CD1c-positive myeloid dendritic cell (primary cell): ENCODE measurements around the gene SYNGR2.
A peak's percentile ranks its signal among the peaks of the same experiment; 100 is the strongest.
"Not testable (repeated sequence)": the region's sequence is repeated elsewhere in the genome, so short reads cannot be mapped to it uniquely, and the experiment has no call there.

Source experiments
- DNase-seq: peaks from one replicate; pipeline ENCODE4 v3.0.0-alpha.2; 2016; ENCODE audit errors: extremely low spot score

Gene SYNGR2

DNA sequence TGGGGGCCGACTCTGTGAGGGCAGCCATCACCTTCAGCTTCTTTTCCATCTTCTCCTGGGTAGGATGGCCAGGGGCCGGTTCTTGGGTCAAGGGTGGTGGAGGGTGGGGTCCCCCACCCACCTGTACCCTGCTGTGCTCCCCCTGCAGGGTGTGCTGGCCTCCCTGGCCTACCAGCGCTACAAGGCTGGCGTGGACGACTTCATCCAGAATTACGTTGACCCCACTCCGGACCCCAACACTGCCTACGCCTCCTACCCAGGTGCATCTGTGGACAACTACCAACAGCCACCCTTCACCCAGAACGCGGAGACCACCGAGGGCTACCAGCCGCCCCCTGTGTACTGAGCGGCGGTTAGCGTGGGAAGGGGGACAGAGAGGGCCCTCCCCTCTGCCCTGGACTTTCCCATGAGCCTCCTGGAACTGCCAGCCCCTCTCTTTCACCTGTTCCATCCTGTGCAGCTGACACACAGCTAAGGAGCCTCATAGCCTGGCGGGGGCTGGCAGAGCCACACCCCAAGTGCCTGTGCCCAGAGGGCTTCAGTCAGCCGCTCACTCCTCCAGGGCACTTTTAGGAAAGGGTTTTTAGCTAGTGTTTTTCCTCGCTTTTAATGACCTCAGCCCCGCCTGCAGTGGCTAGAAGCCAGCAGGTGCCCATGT is 3.3 kb downstream of the SYNGR2 start:
- DNase-seq, result not testable (repeated sequence)

DNA sequence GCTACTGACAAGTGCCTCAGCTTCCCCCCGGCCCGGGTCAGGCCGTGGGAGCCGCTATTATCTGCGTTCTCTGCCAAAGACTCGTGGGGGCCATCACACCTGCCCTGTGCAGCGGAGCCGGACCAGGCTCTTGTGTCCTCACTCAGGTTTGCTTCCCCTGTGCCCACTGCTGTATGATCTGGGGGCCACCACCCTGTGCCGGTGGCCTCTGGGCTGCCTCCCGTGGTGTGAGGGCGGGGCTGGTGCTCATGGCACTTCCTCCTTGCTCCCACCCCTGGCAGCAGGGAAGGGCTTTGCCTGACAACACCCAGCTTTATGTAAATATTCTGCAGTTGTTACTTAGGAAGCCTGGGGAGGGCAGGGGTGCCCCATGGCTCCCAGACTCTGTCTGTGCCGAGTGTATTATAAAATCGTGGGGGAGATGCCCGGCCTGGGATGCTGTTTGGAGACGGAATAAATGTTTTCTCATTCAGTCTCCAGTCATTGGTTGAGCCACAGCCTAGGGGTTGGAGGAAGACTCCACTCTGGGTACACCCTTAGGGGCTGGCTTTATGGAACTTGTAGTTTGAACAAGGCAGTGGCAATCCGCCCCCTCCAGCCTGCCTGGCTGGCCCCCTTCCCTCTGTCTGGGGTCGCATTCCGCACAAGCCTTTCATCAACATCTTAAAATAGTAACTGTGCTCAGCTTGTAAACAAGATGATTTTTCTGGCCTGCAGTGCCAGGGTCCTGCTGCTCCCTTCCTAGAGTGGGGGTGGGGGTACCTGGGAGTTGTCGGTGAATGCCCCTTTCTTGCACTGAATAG is 4.1 kb downstream of the SYNGR2 start:
- peak; percentile 76 for DNase-seq

DNA sequence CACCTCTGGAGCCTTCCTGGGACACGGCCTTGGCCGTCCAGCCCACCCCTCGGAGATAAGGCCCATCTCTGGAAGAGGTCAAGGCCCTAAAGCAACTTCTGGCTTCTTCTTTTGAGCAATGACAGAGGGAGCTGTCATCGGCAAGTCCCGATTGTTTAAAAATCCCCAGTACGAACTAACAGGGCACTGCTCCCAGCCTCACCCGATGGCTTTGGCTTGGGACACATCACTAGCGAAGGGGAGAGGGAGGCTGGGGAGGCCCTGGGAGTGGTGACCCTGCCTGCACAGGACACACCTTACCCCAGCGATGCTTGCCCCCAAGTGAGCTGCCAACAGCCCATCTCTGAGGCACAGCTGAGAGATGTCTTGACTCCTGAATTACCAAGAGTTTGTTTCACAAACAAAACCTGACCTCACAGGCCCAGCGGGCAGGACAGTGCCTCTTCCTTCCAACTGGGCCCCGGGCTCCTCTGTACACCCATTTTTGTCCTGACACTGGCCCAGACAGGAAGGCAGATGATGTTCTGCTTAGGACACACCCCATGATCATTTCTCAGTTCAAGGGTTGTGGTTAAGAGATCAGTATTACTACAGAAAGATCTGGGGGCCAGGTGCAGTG is 4.8 kb downstream of the SYNGR2 start:
- DNase-seq, result peak; percentile 51

DNA sequence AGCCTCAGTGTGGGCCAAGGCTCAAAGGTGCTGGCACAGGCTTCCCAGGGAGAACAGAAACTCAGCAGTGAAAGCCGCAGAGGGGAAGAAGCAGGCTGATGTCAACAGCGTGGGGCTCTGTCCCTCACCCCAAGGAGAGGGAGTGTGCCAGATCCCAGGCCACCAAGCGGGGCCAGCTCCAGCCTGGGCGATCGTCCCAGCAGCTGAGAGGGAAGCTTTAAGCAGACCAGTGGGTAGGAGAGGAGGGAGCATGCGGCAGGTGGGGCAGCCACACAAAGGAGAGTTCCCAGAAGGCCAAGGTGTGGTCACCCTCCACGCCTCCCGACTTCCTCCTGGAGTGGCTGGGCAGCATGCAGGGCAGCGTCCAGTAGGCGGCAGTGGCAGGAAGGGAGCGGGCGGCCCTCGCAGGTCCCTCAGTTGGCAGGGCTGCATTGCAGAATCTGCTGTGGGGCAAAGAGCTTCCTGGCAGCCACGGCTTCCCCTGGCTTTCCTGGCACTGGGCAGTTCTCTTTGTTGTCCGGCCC is 6.0 kb downstream of the SYNGR2 start:
- DNase-seq, result peak; percentile 90

DNA sequence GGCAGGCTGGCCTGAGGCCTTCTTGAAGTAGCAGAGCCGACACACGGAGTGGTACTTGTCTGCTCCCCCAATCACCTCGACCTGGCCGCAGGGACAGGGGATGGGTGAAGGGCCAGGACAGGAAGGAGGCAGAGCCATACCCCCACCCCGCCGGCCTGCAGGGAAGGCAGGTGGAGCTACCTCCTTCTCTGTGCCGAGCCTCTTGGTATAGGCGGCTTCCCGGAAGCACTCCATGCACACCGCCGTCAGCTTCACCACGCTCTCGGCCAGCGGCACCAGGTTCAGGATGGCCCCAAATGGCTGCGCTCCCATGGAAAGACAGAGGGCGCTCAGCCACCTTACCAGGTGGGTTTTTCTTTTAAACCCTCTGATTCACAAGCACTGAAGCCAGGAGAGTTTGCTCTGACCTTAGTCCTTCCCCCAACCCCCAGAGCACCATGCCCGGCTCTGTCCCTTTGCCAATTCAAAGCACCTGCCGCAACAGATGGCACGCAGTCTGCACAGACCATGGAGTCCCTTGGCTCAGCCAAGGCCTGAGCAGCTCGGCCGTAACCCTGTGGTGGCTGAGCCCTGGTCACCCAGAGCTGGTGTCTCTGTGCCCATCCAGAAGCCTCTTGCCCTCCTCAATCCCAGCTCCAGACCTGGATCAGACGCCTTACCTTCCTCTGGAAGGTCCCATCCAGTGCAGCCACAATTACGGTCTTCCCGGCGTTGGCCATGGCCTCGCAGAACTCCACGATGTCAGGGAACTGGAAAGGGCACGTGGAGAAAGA is 6.7 kb downstream of the SYNGR2 start:
- DNase-seq, result no peak

DNA sequence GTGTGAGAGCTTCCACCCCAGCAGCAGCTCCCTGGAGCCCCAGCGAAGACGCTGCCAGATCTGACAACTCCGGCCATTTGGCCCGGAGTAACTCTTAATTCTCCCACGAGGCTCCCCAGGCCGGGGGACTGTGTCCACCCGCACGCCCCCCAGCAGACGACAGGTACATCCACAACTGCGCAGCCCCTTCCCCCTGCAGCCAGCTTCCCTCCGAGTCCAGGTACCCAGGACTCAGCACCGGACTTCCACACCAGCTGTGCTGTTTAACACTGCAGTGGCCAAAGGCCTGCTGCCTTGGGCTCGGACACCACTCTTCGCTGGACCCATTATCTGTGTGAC is 7.2 kb downstream of the SYNGR2 start:
- DNase-seq, result no peak

DNA sequence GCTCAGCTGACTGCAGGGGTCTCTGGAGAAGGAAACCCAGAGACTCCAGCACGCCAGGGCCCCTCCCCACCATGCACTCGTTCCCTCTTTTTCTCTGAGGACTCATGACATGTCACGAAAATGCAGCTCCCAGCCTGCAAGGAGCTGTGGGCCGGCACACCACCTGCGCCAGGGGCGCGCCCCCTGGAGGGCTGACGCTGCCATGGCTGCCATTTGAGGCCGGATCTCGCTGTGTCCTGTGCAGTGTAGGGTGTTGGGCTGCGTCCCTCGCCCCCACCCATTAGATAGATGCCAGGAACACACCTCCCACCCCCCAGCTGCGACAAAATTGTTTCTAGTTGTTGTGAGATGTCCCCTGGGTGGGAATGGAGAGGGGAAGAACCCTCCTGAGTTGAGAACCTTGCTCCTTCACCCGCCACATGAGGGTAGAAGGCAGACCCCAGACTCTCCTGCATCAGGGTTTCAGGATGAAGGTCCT is 8.2 kb downstream of the SYNGR2 start:
- DNase-seq, result peak; percentile 84

DNA sequence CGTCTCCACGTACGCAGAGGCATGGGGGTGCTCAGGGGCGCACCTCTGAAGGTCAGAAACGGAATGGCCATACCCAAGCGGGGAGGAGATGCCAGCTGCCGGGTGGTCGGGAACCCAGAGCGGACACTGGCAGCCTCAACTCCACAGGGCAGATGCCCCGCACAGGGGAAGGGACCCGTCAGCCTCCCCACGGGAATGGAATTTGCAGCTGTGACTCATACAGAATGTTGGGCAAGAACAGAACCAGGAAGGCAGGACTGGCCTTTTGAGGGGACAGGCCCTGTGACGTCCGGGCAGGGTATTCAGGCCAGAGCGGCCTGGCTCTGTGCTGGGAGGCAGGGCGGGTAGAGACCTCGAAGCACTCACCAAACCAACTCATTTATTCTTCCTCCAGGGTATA is 11.0 kb downstream of the SYNGR2 start:
- DNase-seq, result peak; percentile 70

DNA sequence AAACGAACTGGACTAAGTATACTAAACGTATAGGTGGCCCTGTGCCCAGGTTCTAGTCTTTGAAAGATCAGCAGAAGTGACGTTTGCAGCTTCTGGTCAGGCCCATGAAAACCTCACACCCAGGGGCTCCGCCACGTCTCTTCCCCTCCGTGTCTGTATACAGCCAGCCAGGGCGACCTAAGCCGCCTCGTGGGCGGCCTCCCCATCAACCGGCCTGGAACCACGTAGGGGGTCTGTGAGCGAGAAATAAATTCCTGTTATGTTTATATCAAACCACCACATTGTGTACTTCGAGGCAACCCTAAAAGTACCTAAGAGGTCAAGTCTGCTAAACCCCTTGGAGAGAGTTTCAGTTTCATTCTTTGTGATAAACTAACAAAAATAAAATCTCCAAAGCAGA is 11.7 kb downstream of the SYNGR2 start:
- DNase-seq, result no peak

DNA sequence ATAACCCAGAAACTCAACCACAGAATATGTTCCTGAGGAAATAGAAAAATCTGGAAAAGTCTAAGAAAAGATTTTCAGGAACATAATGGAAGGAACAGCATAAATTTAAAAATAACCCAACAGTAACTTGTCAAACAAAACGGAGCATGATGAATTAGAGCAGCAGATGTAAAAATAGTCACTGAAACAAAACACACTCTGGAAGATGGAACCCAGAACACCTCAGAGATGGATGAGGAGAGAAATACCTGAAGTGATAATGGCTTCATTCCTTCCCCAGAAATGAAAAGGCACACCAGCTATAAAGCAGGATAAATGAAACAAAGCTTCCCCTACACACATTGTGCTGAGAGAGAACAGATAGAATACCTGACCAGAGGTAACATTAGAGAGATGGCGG is 12.1 kb downstream of the SYNGR2 start:
- DNase-seq, result no peak

DNA sequence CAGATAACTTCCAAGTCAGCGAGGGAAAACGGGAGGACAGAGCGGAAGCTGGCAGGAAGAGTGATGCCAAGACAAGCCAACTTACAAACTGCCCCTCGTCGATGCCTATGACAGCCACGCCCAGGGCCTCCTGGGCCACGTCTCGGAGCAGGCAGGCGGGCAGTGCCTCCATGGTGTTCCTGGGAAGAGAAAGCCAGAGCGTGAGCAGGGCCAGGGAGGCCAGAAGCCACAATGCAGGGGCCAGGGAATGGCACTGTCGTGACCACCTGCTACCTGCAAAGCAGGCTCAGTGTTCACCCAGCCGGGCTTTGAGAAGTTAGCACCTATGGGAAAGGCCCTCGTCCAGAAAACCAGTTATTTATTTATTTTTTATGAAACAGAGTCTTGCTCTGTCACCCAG is 14.1 kb downstream of the SYNGR2 start:
- DNase-seq, result no peak

DNA sequence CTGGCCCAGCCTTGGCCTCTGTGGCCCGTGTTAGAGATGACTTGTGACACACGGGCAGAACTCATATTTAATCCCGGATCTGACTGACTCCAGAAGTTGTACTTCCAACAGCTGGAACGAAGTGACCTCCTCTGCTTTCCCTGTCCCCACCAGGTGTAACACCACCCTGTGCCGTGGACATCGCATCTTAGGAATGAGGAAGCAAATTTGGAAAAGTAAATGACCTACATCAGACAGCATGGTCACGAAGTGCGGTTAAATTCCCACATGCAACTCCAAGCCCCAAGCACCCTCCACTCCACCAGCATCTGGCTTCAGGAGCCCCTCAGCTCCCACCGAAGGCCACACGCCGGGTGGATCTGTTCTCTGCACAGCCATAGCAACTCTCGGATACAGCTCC is 15.5 kb downstream of the SYNGR2 start:
- DNase-seq, result no peak

DNA sequence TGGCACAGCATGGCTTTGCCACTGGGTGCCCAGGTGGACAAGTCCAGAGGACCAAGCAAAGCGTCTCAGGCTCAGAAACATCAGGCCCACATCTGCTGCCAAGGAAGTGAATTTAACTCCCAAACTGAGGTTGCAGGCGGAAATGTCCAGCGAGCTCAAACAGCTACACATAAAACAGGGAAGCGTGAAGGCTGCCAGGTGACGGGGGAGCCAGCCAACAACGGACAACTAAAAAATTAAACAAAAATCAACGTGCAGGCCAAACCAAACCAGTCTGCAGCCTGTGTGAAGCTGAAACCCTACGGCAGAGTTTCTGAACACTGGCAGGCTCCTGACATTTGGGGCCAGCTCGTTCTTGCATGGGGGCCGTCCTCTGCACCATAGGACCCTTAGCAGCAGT is 16.0 kb downstream of the SYNGR2 start:
- no peak for DNase-seq

DNA sequence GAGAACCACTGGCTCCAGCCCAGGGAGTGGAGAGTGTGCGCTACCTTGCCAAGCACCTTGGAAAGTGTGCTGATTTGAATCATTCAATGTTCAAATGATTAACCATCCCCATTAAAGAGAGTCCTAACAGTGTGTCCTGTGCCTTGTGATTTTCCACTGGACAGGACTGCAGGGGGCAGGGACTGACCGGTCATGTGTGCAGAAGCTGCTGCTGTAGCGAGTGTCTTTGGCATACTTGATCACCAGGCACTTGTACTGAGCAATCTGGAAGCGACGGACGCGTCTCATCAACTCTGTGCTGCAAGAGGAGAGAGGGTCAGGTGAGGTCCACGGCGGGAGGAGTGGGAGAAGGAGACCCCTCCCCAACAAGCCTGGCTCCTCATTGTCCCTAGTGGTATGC is 16.5 kb downstream of the SYNGR2 start:
- DNase-seq, result no peak

DNA sequence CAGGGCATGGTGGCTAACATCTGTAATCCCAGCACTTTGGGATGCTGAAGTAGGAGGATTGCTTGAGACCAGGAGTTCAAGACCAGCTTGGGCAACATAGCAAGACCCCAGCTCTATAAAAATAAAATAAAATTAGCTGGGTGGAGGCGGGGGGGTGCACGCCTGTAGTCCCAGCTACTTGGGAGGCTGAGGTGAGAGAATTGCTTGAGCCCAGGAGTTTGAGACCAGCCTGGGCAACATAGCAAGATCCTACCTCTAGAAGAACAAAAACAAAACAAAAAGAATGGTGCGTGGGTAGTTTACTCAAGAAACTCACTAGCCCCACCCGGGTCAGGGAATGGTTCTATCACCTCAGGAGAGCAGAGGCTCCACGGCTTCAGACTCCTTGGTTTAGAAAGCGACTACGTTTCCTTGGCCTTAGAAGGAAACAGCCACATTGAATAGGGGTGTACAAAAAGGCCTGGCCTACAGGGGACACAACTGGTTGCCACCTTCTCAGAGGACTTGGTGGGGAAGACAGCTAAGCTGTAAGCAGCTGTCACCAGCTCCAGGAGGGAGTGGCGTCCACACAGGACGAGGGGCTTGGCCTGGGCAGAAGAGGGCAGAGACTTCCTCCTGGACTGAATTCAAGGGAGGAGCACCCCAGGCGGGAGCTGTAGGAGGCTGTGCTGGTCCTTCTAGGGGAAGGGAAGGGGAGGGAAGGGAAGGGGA is 17.8 kb downstream of the SYNGR2 start:
- peak; percentile 76 for DNase-seq

DNA sequence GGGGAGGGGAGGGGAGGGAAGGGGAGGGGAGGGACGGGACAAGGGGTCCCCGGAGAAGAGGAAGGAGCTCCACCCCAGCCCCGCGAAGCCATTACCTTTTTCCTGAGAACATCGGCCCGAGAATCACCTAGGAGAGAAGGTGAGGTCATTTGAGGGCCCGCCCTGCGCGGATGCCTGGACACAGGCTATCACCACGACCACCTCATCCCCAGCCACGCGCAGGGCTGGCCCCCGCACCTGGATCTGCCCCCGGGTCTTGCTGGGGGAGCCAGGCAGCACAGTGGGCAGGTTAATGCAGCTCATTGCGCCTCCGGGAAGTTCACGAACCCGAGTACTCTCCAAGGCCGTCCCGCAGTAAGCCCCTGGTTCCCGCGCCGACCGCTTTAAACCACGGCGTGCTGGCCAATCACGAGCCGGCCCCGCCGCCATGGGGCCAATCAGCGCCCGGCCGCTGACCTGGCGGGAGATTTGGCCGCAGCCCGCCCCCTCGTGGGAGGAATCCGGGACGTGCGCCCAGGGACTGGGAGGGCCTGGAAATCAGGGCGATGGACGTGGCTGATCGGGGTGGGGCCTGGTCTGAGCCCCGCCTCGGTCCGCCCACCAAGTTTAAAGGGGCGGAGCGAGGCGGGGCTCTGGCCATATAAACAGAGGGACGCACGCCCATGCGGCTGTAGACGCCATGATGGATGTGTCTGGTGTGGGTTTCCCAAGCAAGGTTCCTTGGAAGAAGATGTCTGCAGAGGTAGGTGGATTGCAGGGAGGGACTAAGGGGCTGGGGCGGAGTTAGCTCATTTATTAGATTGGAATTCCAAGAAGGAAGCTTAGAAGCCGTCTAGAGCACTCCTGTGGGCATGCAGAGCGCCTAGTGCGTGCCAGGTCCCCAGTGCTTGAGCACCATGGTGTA is 18.6 kb downstream of the SYNGR2 start, which contains the start of the genes AFMID and TK1:
TSS of gene AFMID (plus strand) at position 671 of the 904 bp plus-strand sequence. CDS start at position 680, 9 bp downstream.
TSS of gene TK1 (minus strand) at position 361 of the 904 bp plus-strand sequence. CDS start at position 303, 58 bp downstream.
- DNase-seq, result peak; percentile 97

DNA sequence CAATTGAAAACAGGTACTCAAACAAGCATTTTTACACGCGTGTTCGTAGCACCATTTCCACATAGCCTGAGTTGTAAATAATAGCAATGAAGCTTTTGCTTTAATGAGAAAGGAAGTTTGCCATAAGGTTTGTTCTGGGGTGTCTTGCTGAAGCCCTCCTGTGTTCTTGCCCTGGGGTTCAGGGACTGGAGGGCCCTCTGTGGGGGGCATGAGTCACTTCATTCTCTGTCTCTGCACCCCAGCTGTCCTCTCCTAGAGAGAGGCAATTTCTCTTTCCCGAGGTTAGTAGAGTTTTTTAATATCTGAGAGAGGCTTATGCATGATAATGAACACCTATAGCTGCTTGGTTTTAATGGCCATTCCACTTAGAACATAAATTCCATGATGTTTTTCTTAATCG is 28.3 kb downstream of the SYNGR2 start:
- no peak for DNase-seq

DNA sequence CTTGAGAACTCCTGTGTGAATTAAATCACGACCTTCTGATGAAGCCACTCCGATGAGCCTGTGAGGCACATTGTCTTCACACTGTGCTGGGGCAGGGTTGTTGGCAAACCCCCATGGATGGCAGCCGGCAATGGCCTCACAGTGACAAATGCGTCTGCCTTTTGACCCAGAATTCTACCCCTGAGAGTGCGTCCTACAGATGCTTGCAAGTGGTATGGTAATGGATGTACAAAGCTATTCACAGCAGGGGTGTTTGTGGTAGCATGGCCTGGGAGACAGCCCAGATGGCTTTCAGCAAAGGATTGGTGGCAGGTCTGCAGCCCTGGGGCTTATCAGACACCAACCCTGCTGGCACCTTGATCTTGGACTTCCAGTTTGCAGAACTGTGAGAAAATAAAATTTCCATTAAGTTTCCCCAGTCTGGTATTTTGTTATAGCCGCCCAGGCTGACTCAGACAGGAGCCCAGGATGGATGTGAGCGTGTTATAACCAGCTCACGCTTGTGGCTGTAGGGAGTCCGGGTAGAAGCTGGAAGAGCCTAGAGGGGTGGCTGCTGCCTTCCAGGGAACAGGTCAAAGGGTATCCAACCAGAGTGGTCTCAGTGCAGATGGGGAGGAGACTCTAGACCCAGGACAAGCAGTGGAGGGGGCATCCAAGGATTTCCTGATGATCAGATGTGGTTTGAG is 28.9 kb downstream of the SYNGR2 start:
- DNase-seq, result no peak

DNA sequence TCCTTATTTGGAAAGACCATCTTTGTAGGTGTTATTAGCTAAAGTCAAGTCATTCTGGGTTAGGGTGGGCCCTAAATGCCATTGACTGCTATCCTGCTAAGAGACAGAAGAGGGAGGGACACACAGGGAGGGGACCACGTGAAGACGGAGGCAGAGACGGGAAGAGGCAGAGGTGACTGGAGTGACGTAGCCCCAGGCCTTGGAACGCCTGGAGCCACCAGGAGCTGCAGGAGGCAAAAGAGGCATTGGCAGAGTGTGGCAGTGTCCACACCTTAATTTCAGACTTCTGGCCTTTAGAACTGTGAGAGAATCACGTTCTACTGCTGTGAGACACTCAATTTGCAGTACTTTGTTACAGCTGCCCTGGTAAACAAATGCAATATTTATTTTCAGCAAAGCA is 32.1 kb downstream of the SYNGR2 start:
- no peak for DNase-seq
